SK-N-SH (cell line): Measurements from ENCODE around the gene RAB3GAP2. TPM values are rescaled to one million over a fixed set of nuclear protein-coding genes. Genes with fewer than 3 reads are reported as not detected.
"Not testable (repeated sequence)": the region's sequence is repeated elsewhere in the genome, so short reads cannot be mapped to it uniquely, and the experiment has no call there.

Source experiments
- CTCF ChIA-PET: fragments of 300-600, 350-600 bp; formaldehyde crosslinking; extraction: SDS; loops from one replicate; lab custom pipeline; 2021; lab: Yijun Ruan, JAX
- POLR2A ChIA-PET: fragments of 350-600 bp; sonication (Branson Sonifier 250); formaldehyde crosslinking; extraction: SDS; loops from one replicate; lab custom pipeline; 2020; ENCODE audit warnings: antibody characterized with exemption, inconsistent platforms; lab: Yijun Ruan, JAX
- DNase-seq: peaks from one replicate; pipeline ENCODE4 v3.0.0; 2012
- H2AFZ ChIP-seq: fragments of 200-600 bp; sonication (generic); 2 replicates; pipeline ENCODE4 v1.8.1; 2016; ENCODE audit warnings: antibody characterized with exemption, mild to moderate bottlenecking, low read depth
- H3F3A ChIP-seq: fragments of 200-600 bp; sonication (generic); replicated peaks from 2 replicates; pipeline ENCODE3; 2016; ENCODE audit warnings: antibody characterized with exemption, mild to moderate bottlenecking; ENCODE audit not compliant: insufficient read depth
- H3K27ac ChIP-seq, 2 experiments: fragments of 200-500 bp in 1 of 2; fragments of 200-600 bp in 1 of 2; sonication (Bioruptor generic) in 1 of 2; sonication (generic), shearing (Covaris generic) in 1 of 2; 2 replicates each; pipeline versions ENCODE4 v1.5.1 to v1.6.1; 2014 to 2016; ENCODE audit warnings: low read depth in 2 of 2, inconsistent platforms in 1 of 2, low read length in 1 of 2, mild to moderate bottlenecking in 1 of 2, mixed read lengths in 1 of 2
- H3K27me3 ChIP-seq: fragments of 200-600 bp; sonication (generic), shearing (Covaris generic); 2 replicates; pipeline ENCODE4 v1.6.1; 2016; ENCODE audit warnings: mixed run types; ENCODE audit not compliant: insufficient read depth
- H3K36me3 ChIP-seq, 2 experiments: fragments of 200-500 bp in 1 of 2; fragments of 200-600 bp in 1 of 2; sonication (Bioruptor generic) in 1 of 2; sonication (generic) in 1 of 2; replicated peaks in 1 of 2; 2 replicates each; pipeline versions ENCODE3 to v1.5.1; 2014 to 2016; ENCODE audit warnings: low read length in 1 of 2, mild to moderate bottlenecking in 1 of 2; ENCODE audit not compliant: insufficient read depth in 2 of 2, control insufficient read depth in 1 of 2
- H3K4me1 ChIP-seq, 2 experiments: fragments of 200-500 bp in 1 of 2; fragments of 200-600 bp in 1 of 2; sonication (Bioruptor generic) in 1 of 2; sonication (generic), shearing (Covaris generic) in 1 of 2; 2 replicates each; pipeline versions ENCODE4 v1.5.1 to v1.6.1; 2014 to 2016; ENCODE audit warnings: low read depth in 1 of 2, low read length in 1 of 2, mixed run types in 1 of 2; ENCODE audit not compliant: insufficient read depth in 2 of 2, control insufficient read depth in 1 of 2
- H3K4me2 ChIP-seq: fragments of 200-600 bp; sonication (generic), shearing (Covaris generic); 2 replicates; pipeline ENCODE4 v1.6.1; 2017; ENCODE audit warnings: mixed run types
- H3K4me3 ChIP-seq, 2 experiments: fragments of 200-500 bp in 1 of 2; fragments of 200-600 bp in 1 of 2; sonication (Bioruptor generic) in 1 of 2; sonication (generic), shearing (Covaris generic) in 1 of 2; 2 replicates each; pipeline versions ENCODE4 v1.5.1 to v1.8.1; 2014 to 2016; ENCODE audit warnings: low read depth in 2 of 2, inconsistent platforms in 1 of 2, low read length in 1 of 2, mild to moderate bottlenecking in 1 of 2, mixed read lengths in 1 of 2, moderate library complexity in 1 of 2
- H3K79me2 ChIP-seq: fragments of 200-600 bp; sonication (generic); 2 replicates; pipeline ENCODE4 v1.8.1; 2017; ENCODE audit warnings: mild to moderate bottlenecking; ENCODE audit not compliant: insufficient read depth
- H3K9ac ChIP-seq: fragments of 200-600 bp; sonication (generic); 2 replicates; pipeline ENCODE4 v1.6.1; 2017; ENCODE audit warnings: mixed run types
- H3K9me2 ChIP-seq: fragments of 200-600 bp; sonication (generic); 2 replicates; pipeline ENCODE4 v1.6.1; 2017; ENCODE audit warnings: mixed run types
- H3K9me3 ChIP-seq: fragments of 200-600 bp; sonication (generic); 2 replicates; pipeline ENCODE4 v1.6.1; 2017; ENCODE audit warnings: mixed run types, mild to moderate bottlenecking, moderate library complexity
- H4K20me1 ChIP-seq: fragments of 200-600 bp; sonication (generic); 2 replicates; pipeline ENCODE4 v1.6.1; 2017; ENCODE audit warnings: mild to moderate bottlenecking, mixed run types; ENCODE audit not compliant: insufficient read depth
- CHD2 ChIP-seq: fragments of 150-350 bp; IDR thresholded peaks from 2 replicates; pipeline ENCODE4 v1.6.1; 2018; ENCODE audit warnings: low read length; ENCODE audit not compliant: partially characterized antibody
- EZH2phosphoT487 ChIP-seq: fragments of 200-600 bp; sonication (generic); IDR thresholded peaks from 2 replicates; pipeline ENCODE4 v1.6.1; 2017; ENCODE audit warnings: low read depth, mixed run types, mild to moderate bottlenecking, antibody characterized with exemption, moderate library complexity, borderline replicate concordance
- FOXJ3 ChIP-seq: sonication (generic); formaldehyde crosslinking; IDR thresholded peaks from 2 replicates; pipeline ENCODE4 v1.5.1; 2020; ENCODE audit warnings: mild to moderate bottlenecking, missing genetic modification reagents
- IRF3 ChIP-seq: fragments of 150-350 bp; IDR thresholded peaks from 2 replicates; pipeline ENCODE4 v1.6.1; 2016; ENCODE audit warnings: mild to moderate bottlenecking, low read depth, low read length
- JUND ChIP-seq: IDR thresholded peaks from 2 replicates; pipeline ENCODE4 v1.4.0; 2012
- POLR2AphosphoS5 ChIP-seq: IDR thresholded peaks from 2 replicates; pipeline ENCODE4 v1.6.1; 2012; ENCODE audit warnings: low read depth, low read length
- REST ChIP-seq: IDR thresholded peaks from 2 replicates; pipeline ENCODE4 v1.6.1; 2012; ENCODE audit warnings: mild to moderate bottlenecking, low read depth, low read length, moderate library complexity
- USF1 ChIP-seq: IDR thresholded peaks from 2 replicates; pipeline ENCODE4 v1.4.0; 2012; ENCODE audit warnings: low read depth, borderline replicate concordance
- ZBTB33 ChIP-seq: IDR thresholded peaks from 2 replicates; pipeline ENCODE4 v1.4.0; 2012; ENCODE audit warnings: low read depth, borderline replicate concordance
- WGBS: methylation state at CpG from one replicate; pipeline ENCODE4 v1.1.6; 2017; ENCODE audit warnings: low lambda C conversion rate; 5-methylcytosine and 5-hydroxymethylcytosine counted together
- polyA plus RNA-seq, 3 experiments: library from polyadenylated mRNA; depleted of rRNA; stranded (reverse); fragments of >200 nt; gene quantifications; 2 replicates each; pipeline ENCODE4 v1.2.3, GENCODE V29; 2012

The RAB3GAP2 gene
- polyA plus RNA-seq, 1 of the 3 experiments (the other 2 are of a cell fraction) = 9.3 TPM

- Histone ChIP-seq H3K9ac (no peak overlapping the region), H3K27ac (no peak overlapping the region), H3K9me3 (no peaks in the 10 kb centered on the region), H3K79me2 (peaks cover 50% of the 10 kb centered on the region), H3K9me2 (no peaks in the 10 kb centered on the region), H3F3A (peaks cover 8% of the 10 kb centered on the region), H2AFZ (no peak overlapping the region), H3K4me3 (no peak overlapping the region), H3K36me3 (peaks cover 5 to 6% of the 10 kb centered on the region in 2 experiments), H3K27me3 (no peaks in the 10 kb centered on the region), H3K4me2 (no peak overlapping the region), H3K4me1 (no peaks in the 10 kb centered on the region; a peak in 1 of 4 replicates), H4K20me1 (peaks cover 6% of the 10 kb centered on the region)
- no peak for DNase-seq
- 97% methylated on average over 1 of the region's 1 CpG for WGBS
- POLR2A ChIA-PET = no interaction called here
- TF ChIP-seq CHD2 = no peak
- CTCF ChIA-PET = interaction anchor here (4.2 kb wide), 1 partner anchor 555 kb away, joined by 31 read pairs; no protein-coding TSS in a partner anchor
These were observed 51.0 kb downstream of the RAB3GAP2 start for GRCh38 chr1:220221269-220221668.

GRCh38 chr1:220220699-220221040, 51.6 kb downstream of the RAB3GAP2 start:
- H3K4me2 ChIP-seq, H3F3A ChIP-seq, H3K9me3 ChIP-seq, H3K27ac ChIP-seq, H3K4me3 ChIP-seq, H4K20me1 ChIP-seq, H3K9ac ChIP-seq, DNase-seq, H2AFZ ChIP-seq, H3K27me3 ChIP-seq, H3K4me1 ChIP-seq, POLR2A ChIA-PET, H3K9me2 ChIP-seq: not testable (repeated sequence)
- CTCF ChIA-PET = interaction anchor here (1.0 to 4.2 kb wide), 5 partner anchors 9 to 556 kb away, joined by 3 to 31 read pairs (median 5); no protein-coding TSS in a partner anchor
- WGBS = 96% methylated on average over 4 of the region's 4 CpGs
- H3K36me3 ChIP-seq = peaks cover 5 to 12% of the 10 kb centered on the region in 2 experiments
- peaks cover 56% of the 10 kb centered on the region for H3K79me2 ChIP-seq

- Histone ChIP-seq H3K9me3 (no peaks in the 10 kb centered on the region), H3K4me1 (no peaks in the 10 kb centered on the region; a peak in 1 of 4 replicates), H3K9ac (no peak overlapping the region), H3K79me2 (peaks cover 59% of the 10 kb centered on the region), H3K4me2 (no peak overlapping the region), H3K9me2 (no peaks in the 10 kb centered on the region), H4K20me1 (peaks cover 6% of the 10 kb centered on the region), H3K36me3 (peaks cover 5 to 14% of the 10 kb centered on the region in 2 experiments), H3F3A (peaks cover 8% of the 10 kb centered on the region), H3K27me3 (no peaks in the 10 kb centered on the region), H2AFZ (no peak overlapping the region), H3K27ac (no peak overlapping the region), H3K4me3 (no peak overlapping the region)
- 95% methylated on average over 15 of the region's 15 CpGs for WGBS
- DNase-seq = no peak
- ChIA-PET POLR2A (interaction anchor here (1.2 kb wide), 1 partner anchor 52 kb away, joined by 3 read pairs; the partner anchor contains the start of gene RAB3GAP2), CTCF (interaction anchor here (0.7 to 4.2 kb wide), 7 partner anchors 9 to 556 kb away, joined by 3 to 31 read pairs (median 4); no protein-coding TSS in a partner anchor)
- TF ChIP-seq JUND (no peak), REST (no peak), FOXJ3 (CRISPR knock-in tag) (no peak), ZBTB33 (no peak), EZH2phosphoT487 (no peak), IRF3 (no peak), POLR2AphosphoS5 (no peak), USF1 (no peak)
These were observed 52.2 kb downstream of the RAB3GAP2 start for GRCh38 chr1:220219865-220220698.
